A549 (cell line): ENCODE measurements around the gene ABLIM1. TPM values are rescaled to one million over a fixed set of nuclear protein-coding genes. Genes with fewer than 3 reads are reported as not detected.

ENCODE experiments used
- ATAC-seq, 2 experiments: fragments of 200-7000 bp in 1 of 2; fragments of >200 bp in 1 of 2; cut with Nextera tagmentation in 1 of 2; cut with Tn5 transposase in 1 of 2; 3 replicates each; pipeline versions ENCODE4 v1.8.0 to v1.9.1; 2018 to 2020; ENCODE audit warnings: mild to moderate bottlenecking in 1 of 2, moderate library complexity in 1 of 2
- CTCF ChIA-PET: fragments of 300-600 bp; sonication (Branson Sonifier 250); formaldehyde crosslinking; extraction: SDS; loops from one replicate; lab custom pipeline; 2021; ENCODE audit warnings: antibody characterized with exemption, inconsistent platforms; lab: Yijun Ruan, JAX
- POLR2A ChIA-PET: fragments of 350-600 bp; formaldehyde crosslinking; extraction: SDS; loops from one replicate; lab custom pipeline; 2021; ENCODE audit warnings: antibody characterized with exemption, inconsistent platforms; lab: Yijun Ruan, JAX
- DNase-seq, 2 experiments: peaks; one replicate each; pipeline versions ENCODE4 v3.0.0 to v3.0.0-alpha.2; 2011 to 2016; ENCODE audit warnings: low read depth in 1 of 2, low spot score in 1 of 2
- FAIRE-seq: peaks from 2 replicates; lab custom pipeline; 2011; peaks lifted over from hg19 to GRCh38; lab: Jason Lieb, UNC
- H3K27ac ChIP-seq, 2 experiments: fragments of >200 bp; sonication (Bioruptor Twin); formaldehyde crosslinking; 3 replicates each; pipeline ENCODE4 v1.5.1; 2016 to 2017
- H3K4me1 ChIP-seq: fragments of >200 bp; sonication (Bioruptor Twin); formaldehyde crosslinking; 3 replicates; pipeline ENCODE4 v1.6.1; 2016
- H3K4me2 ChIP-seq: fragments of >200 bp; sonication (Bioruptor Twin); formaldehyde crosslinking; 3 replicates; pipeline ENCODE4 v1.6.1; 2016
- H3K4me3 ChIP-seq: fragments of >200 bp; sonication (Bioruptor Twin); formaldehyde crosslinking; 3 replicates; pipeline ENCODE4 v1.5.1; 2016
- H3K9me3 ChIP-seq: fragments of >200 bp; sonication (Bioruptor Twin); formaldehyde crosslinking; 3 replicates; pipeline ENCODE4 v1.6.1; 2016
- CBX8 ChIP-seq: fragments of 200-600 bp; sonication (generic); IDR thresholded peaks from 2 replicates; pipeline ENCODE4 v1.6.1; 2016
- CEBPB ChIP-seq, 2 experiments: fragments of >200 bp in 1 of 2; sonication (Bioruptor Twin) in 1 of 2; formaldehyde crosslinking in 1 of 2; IDR thresholded peaks; 2 replicates each; pipeline ENCODE4 v1.6.1; 2012 to 2016
- CHD2 ChIP-seq: fragments of 150-350 bp; IDR thresholded peaks from 2 replicates; pipeline ENCODE4 v1.6.1; 2014; ENCODE audit warnings: low read length; ENCODE audit not compliant: partially characterized antibody
- EHF ChIP-seq: fragments of 250-450 bp; sonication (Bioruptor Pico); IDR thresholded peaks from 2 replicates; pipeline ENCODE4 v1.5.0; 2020; ENCODE audit warnings: mild to moderate bottlenecking
- EHMT2 ChIP-seq: fragments of 200-600 bp; sonication (generic); IDR thresholded peaks from 2 replicates; pipeline ENCODE4 v1.6.1; 2016; ENCODE audit warnings: antibody characterized with exemption, low read depth, mild to moderate bottlenecking, moderate library complexity
- ELK1 ChIP-seq: fragments of 150-350 bp; IDR thresholded peaks from 2 replicates; pipeline ENCODE4 v1.6.1; 2014; ENCODE audit warnings: low read depth, mild to moderate bottlenecking, low read length
- HDAC2 ChIP-seq: fragments of 200-600 bp; sonication (generic); IDR thresholded peaks from 2 replicates; pipeline ENCODE4 v1.6.1; 2016
- HEYL ChIP-seq: fragments of 250-450 bp; sonication (Bioruptor Pico); IDR thresholded peaks from 2 replicates; pipeline ENCODE4 v1.8.0; 2021; ENCODE audit warnings: mild to moderate bottlenecking, moderate library complexity
- HOXB5 ChIP-seq: fragments of 250-450 bp; sonication (Bioruptor Pico); IDR thresholded peaks from 2 replicates; pipeline ENCODE4 v1.5.0; 2020; ENCODE audit warnings: mild to moderate bottlenecking, moderate library complexity
- JUN ChIP-seq, 2 experiments: fragments of >200 bp; sonication (Bioruptor Twin); formaldehyde crosslinking; IDR thresholded peaks; 2 replicates in 1 of 2; 3 replicates in 1 of 2; pipeline ENCODE4 v1.6.1; 2016 to 2017
- KDM1A ChIP-seq: fragments of 200-600 bp; sonication (generic); IDR thresholded peaks from 2 replicates; pipeline ENCODE4 v1.6.1; 2016; ENCODE audit warnings: low read depth, mild to moderate bottlenecking
- MAFK ChIP-seq: fragments of 450-650 bp; IDR thresholded peaks from 2 replicates; pipeline ENCODE4 v1.6.1; 2014; ENCODE audit not compliant: partially characterized antibody
- MAX ChIP-seq: IDR thresholded peaks from 2 replicates; pipeline ENCODE4 v1.6.1; 2012
- MYC ChIP-seq: IDR thresholded peaks from 2 replicates; pipeline ENCODE4 v1.6.1; 2012; ENCODE audit warnings: mild to moderate bottlenecking, inconsistent platforms, low read length, improper control_type of control experiment, borderline replicate concordance
- NFE2L2 ChIP-seq: fragments of 150-350 bp; conservative IDR thresholded peaks from 2 replicates; pipeline ENCODE4 v1.6.1; 2014; ENCODE audit warnings: low read length
- PBX3 ChIP-seq: IDR thresholded peaks from 2 replicates; pipeline ENCODE4 v1.6.1; 2012
- POLR2AphosphoS2 ChIP-seq: conservative IDR thresholded peaks from 2 replicates; pipeline ENCODE4 v1.6.1; 2012; ENCODE audit warnings: low read length, improper control_type of control experiment, inconsistent platforms
- RARB ChIP-seq: fragments of 250-450 bp; sonication (Bioruptor Pico); IDR thresholded peaks from 2 replicates; pipeline ENCODE4 v1.8.0; 2021; ENCODE audit warnings: mild to moderate bottlenecking, moderate library complexity
- RFX5 ChIP-seq: fragments of 450-650 bp; IDR thresholded peaks from 2 replicates; pipeline ENCODE4 v1.7.1; 2014; ENCODE audit warnings: antibody characterized with exemption, mild to moderate bottlenecking, moderate library complexity
- RNF2 ChIP-seq: fragments of 200-600 bp; sonication (generic); IDR thresholded peaks from 2 replicates; pipeline ENCODE4 v1.6.1; 2016; ENCODE audit warnings: low read depth, mild to moderate bottlenecking, antibody characterized with exemption, moderate library complexity, borderline replicate concordance
- SMC3 ChIP-seq: fragments of >200 bp; sonication (Bioruptor Twin); formaldehyde crosslinking; IDR thresholded peaks from 3 replicates; pipeline ENCODE4 v1.6.1; 2018; ENCODE audit warnings: inconsistent platforms
- TP53 ChIP-seq: fragments of 250-450 bp; sonication (Bioruptor Pico); IDR thresholded peaks from 2 replicates; pipeline ENCODE4 v1.5.0; 2021; ENCODE audit warnings: mild to moderate bottlenecking, moderate library complexity
- USF2 ChIP-seq: fragments of 450-650 bp; IDR thresholded peaks from 2 replicates; pipeline ENCODE4 v1.6.1; 2014; ENCODE audit warnings: antibody characterized with exemption
- ZFP36 ChIP-seq: fragments of 450-650 bp; IDR thresholded peaks from 2 replicates; pipeline ENCODE4 v1.6.1; 2014; ENCODE audit warnings: borderline replicate concordance; ENCODE audit not compliant: partially characterized antibody
- ZNF302 ChIP-seq: fragments of 250-450 bp; sonication (Bioruptor Pico); IDR thresholded peaks from 2 replicates; pipeline ENCODE4 v1.9.0; 2021; ENCODE audit warnings: inconsistent platforms, mild to moderate bottlenecking, moderate library complexity
- ZSCAN20 ChIP-seq: fragments of 250-450 bp; sonication (Bioruptor Pico); IDR thresholded peaks from 2 replicates; pipeline ENCODE4 v1.8.0; 2022; ENCODE audit warnings: mild to moderate bottlenecking, moderate library complexity
- WGBS: methylation state at CpG from one replicate; pipeline ENCODE4 v1.1.6; 2017; ENCODE audit errors: missing lambda C conversion rate; 5-methylcytosine and 5-hydroxymethylcytosine counted together
- polyA plus RNA-seq, 4 experiments: library from polyadenylated mRNA; depleted of rRNA in 3 of 4; stranded (reverse); fragments of >200 nt; fragmentation: RNase III in 1 of 4; extraction: RNeasy Plus Mini Kit Qiagen cat#74134 plus additional on column Dnase treatment in 1 of 4; gene quantifications; 2 replicates in 3 of 4; 3 replicates in 1 of 4; pipeline ENCODE4 v1.2.3, GENCODE V29; 2011 to 2017

ABLIM1 gene
- polyA plus RNA-seq, 2 of the 4 experiments (the other 2 are of a cell fraction), result 21.4 to 70.2 TPM

GRCh38 chr10:114499630-114500190 is 158.4 kb downstream of the ABLIM1 start:
- CTCF ChIA-PET, result interaction anchor here (0.8 to 1.7 kb wide), 6 partner anchors 10 to 287 kb away, joined by 3 to 5 read pairs (median 3); no protein-coding TSS in a partner anchor

GRCh38 chr10:114499116-114499515 is 159.0 kb downstream of the ABLIM1 start:
- POLR2A ChIA-PET, result no interaction called here
- H3K4me2 ChIP-seq, result no peak overlapping the region
- no peaks in the 10 kb centered on the region for H3K9me3 ChIP-seq
- no peak for TF ChIP-seq USF2
- no peak for TF ChIP-seq ZNF302 (CRISPR knock-in tag)
- no peak for TF ChIP-seq ELK1
- TF ChIP-seq RARB (CRISPR knock-in tag), result no peak
- TF ChIP-seq NFE2L2, result no peak
- no peak for TF ChIP-seq SMC3
- no peak for TF ChIP-seq POLR2AphosphoS2
- TF ChIP-seq EHF (CRISPR knock-in tag), result no peak
- no peak for TF ChIP-seq CBX8
- no peak for TF ChIP-seq HOXB5 (CRISPR knock-in tag)
- no peak for TF ChIP-seq JUN (IDR thresholded peaks at IDR 0.05)
- TF ChIP-seq RNF2, result no peak
- no peak for TF ChIP-seq EHMT2
- TF ChIP-seq KDM1A, result no peak
- TF ChIP-seq HDAC2, result no peak
- TF ChIP-seq CEBPB (IDR thresholded peaks at IDR 0.05), result no peak
- no peak for TF ChIP-seq ZSCAN20 (CRISPR knock-in tag)
- ATAC-seq, result no peak
- no peak for FAIRE-seq
- no peak overlapping the region for H3K27ac ChIP-seq
- WGBS, result 84% methylated on average over 2 of the region's 2 CpGs
- CTCF ChIA-PET, result interaction anchor here (0.8 to 1.7 kb wide), 5 partner anchors 10 to 288 kb away, joined by 3 to 5 read pairs (median 3); no protein-coding TSS in a partner anchor
- no peak for DNase-seq
- H3K4me1 ChIP-seq, result no peaks in the 10 kb centered on the region
- no peak overlapping the region for H3K4me3 ChIP-seq

More at GRCh38 chr10:114499630-114500190, 158.4 kb downstream of the ABLIM1 start:
- no peak overlapping the region for H3K27ac ChIP-seq
- POLR2A ChIA-PET, result no interaction called here
- no peak overlapping the region for H3K4me2 ChIP-seq
- WGBS, result 93% methylated on average over 8 of the region's 8 CpGs
- FAIRE-seq, result no peak
- TF ChIP-seq MAFK, result peak; percentile 88
- TF ChIP-seq TP53 (CRISPR knock-in tag), result no peak
- peaks cover 3% of the 10 kb centered on the region for H3K4me1 ChIP-seq
- no peak for ATAC-seq
- no peaks in the 10 kb centered on the region for H3K9me3 ChIP-seq
- no peak overlapping the region for H3K4me3 ChIP-seq
- DNase-seq, result no peak

- no peak overlapping the region for H3K4me3 ChIP-seq
- no peaks in the 10 kb centered on the region for H3K9me3 ChIP-seq
- no peak overlapping the region for H3K4me2 ChIP-seq
- DNase-seq (no peak), ATAC-seq (no peak), FAIRE-seq (no peak)
- H3K4me1 ChIP-seq, result no peaks in the 10 kb centered on the region
- no peak overlapping the region for H3K27ac ChIP-seq
- CTCF ChIA-PET, result interaction anchor here (0.8 to 1.7 kb wide), 6 partner anchors 11 to 288 kb away, joined by 3 to 5 read pairs (median 3); no protein-coding TSS in a partner anchor
- TF ChIP-seq CHD2 (no peak), MAFK (no peak), ZFP36 (no peak), EHF (CRISPR knock-in tag) (no peak), USF2 (no peak), RFX5 (no peak), HEYL (CRISPR knock-in tag) (no peak), KDM1A (no peak), MAX (no peak), MYC (no peak), PBX3 (no peak)
- POLR2A ChIA-PET, result no interaction called here
- WGBS, result 90% methylated on average over 2 of the region's 2 CpGs
Measured at GRCh38 chr10:114498413-114499111, 159.5 kb downstream of the ABLIM1 start.
